ENCODE measurements around the gene BID.

BID gene

GRCh38 chr22:17783773-17784480, 9.7 kb upstream of the BID start:
- no peak for DNase-seq
- TF ChIP-seq GATA1 (IDR thresholded peaks at IDR 0.05; ENCODE audit: low read depth, low read length) (no peak), POLR2A (IDR thresholded peaks at IDR 0.05; ENCODE audit: low read length) (no peak)

- no peak for TF ChIP-seq POLR2A (IDR thresholded peaks at IDR 0.05; ENCODE audit: low read length)
- no peak for TF ChIP-seq GATA1 (IDR thresholded peaks at IDR 0.05; ENCODE audit: low read depth, low read length)
- no peak for DNase-seq
Observed at GRCh38 chr22:17783312-17783711, 9.0 kb upstream of the BID start.

GRCh38 chr22:17782621-17783020, 8.4 kb upstream of the BID start:
- no peak for TF ChIP-seq POLR2A (IDR thresholded peaks at IDR 0.05; ENCODE audit: low read length)
- TF ChIP-seq GATA1 (IDR thresholded peaks at IDR 0.05; ENCODE audit: low read depth, low read length), result no peak
- DNase-seq, result no peak

GRCh38 chr22:17782158-17782557, 7.9 kb upstream of the BID start:
- no peak for DNase-seq
- TF ChIP-seq GATA1 (IDR thresholded peaks at IDR 0.05; ENCODE audit: low read depth, low read length) (no peak), POLR2A (IDR thresholded peaks at IDR 0.05; ENCODE audit: low read length) (no peak)

- no peak for TF ChIP-seq GATA1 (IDR thresholded peaks at IDR 0.05; ENCODE audit: low read depth, low read length)
- TF ChIP-seq POLR2A (IDR thresholded peaks at IDR 0.05; ENCODE audit: low read length), result no peak
- peak; percentile 35 to 51 for DNase-seq
Observed at GRCh38 chr22:17781319-17782031, 7.2 kb upstream of the BID start.

- no peak for DNase-seq
- TF ChIP-seq GATA1 (IDR thresholded peaks at IDR 0.05; ENCODE audit: low read depth, low read length) (no peak), POLR2A (IDR thresholded peaks at IDR 0.05; ENCODE audit: low read length) (no peak)
Observed at GRCh38 chr22:17780741-17781318, 6.6 kb upstream of the BID start.

- TF ChIP-seq GATA1 (IDR thresholded peaks at IDR 0.05; ENCODE audit: low read depth, low read length), result no peak
- no peak for TF ChIP-seq POLR2A (IDR thresholded peaks at IDR 0.05; ENCODE audit: low read length)
Observed at GRCh38 chr22:17780116-17780740, 6.0 kb upstream of the BID start.

GRCh38 chr22:17779286-17780115, 5.2 kb upstream of the BID start:
- TF ChIP-seq POLR2A (IDR thresholded peaks at IDR 0.05; ENCODE audit: low read length) (no peak), GATA1 (IDR thresholded peaks at IDR 0.05; ENCODE audit: low read depth, low read length) (no peak)
- DNase-seq, result no peak

More at GRCh38 chr22:17780116-17780740, 6.0 kb upstream of the BID start:
- no peak for DNase-seq

- DNase-seq, result no peak
- no peak for TF ChIP-seq POLR2A (IDR thresholded peaks at IDR 0.05; ENCODE audit: low read length)
- no peak for TF ChIP-seq GATA1 (IDR thresholded peaks at IDR 0.05; ENCODE audit: low read depth, low read length)
Observed at GRCh38 chr22:17778412-17778976, 4.2 kb upstream of the BID start.

GRCh38 chr22:17777717-17778044, 3.4 kb upstream of the BID start:
- DNase-seq, result no peak
- no peak for TF ChIP-seq GATA1 (IDR thresholded peaks at IDR 0.05; ENCODE audit: low read depth, low read length)
- no peak for TF ChIP-seq POLR2A (IDR thresholded peaks at IDR 0.05; ENCODE audit: low read length)

- peak; percentile 50 to 52 for DNase-seq
- TF ChIP-seq POLR2A (IDR thresholded peaks at IDR 0.05; ENCODE audit: low read length), result peak; percentile 34
- no peak for TF ChIP-seq GATA1 (IDR thresholded peaks at IDR 0.05; ENCODE audit: low read depth, low read length)
Observed at GRCh38 chr22:17777005-17777716, 2.9 kb upstream of the BID start.

GRCh38 chr22:17775781-17776465, 1.7 kb upstream of the BID start:
- TF ChIP-seq GATA1 (IDR thresholded peaks at IDR 0.05; ENCODE audit: low read depth, low read length) (no peak), POLR2A (IDR thresholded peaks at IDR 0.05; ENCODE audit: low read length) (no peak)
- no peak for DNase-seq
